Lower leg skin (tissue), 4 donors: ENCODE measurements around the gene TKT. TPM values are rescaled to one million over a fixed set of nuclear protein-coding genes. Genes with fewer than 3 reads are reported as not detected.

Experiments
- DNase-seq, 2 donors: peaks; one replicate each; pipeline ENCODE4 v3.0.0-alpha.2; 2019; ENCODE audit warnings: low spot score in 2 of 2
- H3K4me3 ChIP-seq: fragments of 200-600 bp; sonication (generic); 2 replicates; pipeline ENCODE4 v1.5.1; 2017; ENCODE audit warnings: mild to moderate bottlenecking, low read depth; ENCODE audit not compliant: poor library complexity, severe bottlenecking
- POLR2A ChIP-seq, 2 donors: fragments of 450-650 bp; IDR thresholded peaks; one replicate each; pipeline ENCODE4 v1.6.1; 2016 to 2017; ENCODE audit warnings: antibody characterized with exemption in 2 of 2, mild to moderate bottlenecking in 1 of 2, moderate library complexity in 1 of 2
- WGBS, 2 donors: methylation state at CpG; one replicate each; pipeline ENCODE4 v1.1.5; 2018; 5-methylcytosine and 5-hydroxymethylcytosine counted together
- intact Hi-C: fragments of 100-400 bp; cut with DNase I; formaldehyde crosslinking; loops from one replicate; pipeline ENCODE4 v1.15.0; 2023; ENCODE audit warnings: low total_unique reads
- total RNA-seq, 4 donors: library from RNA; depleted of rRNA; stranded (reverse); fragments of >200 nt; gene quantifications; one replicate each; pipeline ENCODE4 v1.1.0, GENCODE V29; 2016
- TF ChIP-seq, protein P1 (sequence below), 3 donors: fragments of 450-650 bp; IDR thresholded peaks; one replicate each; pipeline ENCODE4 v1.5.1; 2016; ENCODE audit warnings: antibody characterized with exemption in 3 of 3, mild to moderate bottlenecking in 3 of 3, moderate library complexity in 2 of 3

Gene TKT
- total RNA-seq, 4 donors from 2014 or later = 98.1 to 195 (median 154) TPM

DNA sequence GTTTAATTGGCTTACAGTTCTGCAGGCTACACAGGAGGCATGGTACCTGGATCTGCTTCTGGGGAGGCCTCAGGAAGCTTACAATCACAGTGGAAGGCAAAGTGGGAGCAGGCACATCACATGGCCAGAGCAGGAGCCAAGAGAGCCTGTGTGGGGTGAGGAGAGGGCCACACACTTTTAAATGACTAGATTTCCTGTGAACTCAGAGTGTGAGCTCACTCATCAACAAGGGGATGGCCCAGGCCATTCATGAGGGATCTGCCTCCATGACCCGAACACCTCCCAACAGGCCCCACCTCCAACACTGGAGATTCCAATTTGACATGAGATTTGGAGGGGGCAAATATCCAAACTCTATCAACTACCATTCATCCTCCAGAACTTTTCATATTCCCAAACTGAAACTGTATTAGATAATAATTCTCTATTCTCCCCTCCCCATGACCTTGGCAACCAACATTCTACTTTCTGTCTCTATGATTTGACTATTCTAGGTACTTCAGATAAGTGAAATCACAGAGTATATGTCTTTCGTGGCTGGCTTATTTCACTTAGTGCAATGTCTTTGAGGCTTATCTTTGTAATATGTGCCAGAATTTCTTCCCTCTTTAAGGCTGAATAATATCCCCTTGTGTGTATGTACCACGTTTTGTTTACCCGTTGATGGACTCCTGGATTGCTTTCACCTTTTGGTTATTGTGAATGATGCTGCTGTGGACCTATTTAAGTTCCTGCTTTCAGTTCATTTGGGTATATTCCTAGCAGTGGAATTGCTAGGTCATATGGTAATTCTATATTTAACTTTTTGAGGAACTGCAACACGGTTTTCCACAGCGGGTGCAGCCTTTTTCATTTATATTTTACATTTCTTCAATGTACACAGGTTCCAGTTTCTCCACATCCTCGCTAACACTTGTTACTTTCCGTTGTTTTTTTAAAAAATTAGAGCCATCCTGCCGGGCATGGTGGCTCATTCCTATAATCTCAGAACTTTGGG lies 43.8 kb downstream of the TKT start:
- DNase-seq = no peak
- no peak for TF ChIP-seq POLR2A (IDR thresholded peaks at IDR 0.05)
- TF ChIP-seq, protein P1, sequence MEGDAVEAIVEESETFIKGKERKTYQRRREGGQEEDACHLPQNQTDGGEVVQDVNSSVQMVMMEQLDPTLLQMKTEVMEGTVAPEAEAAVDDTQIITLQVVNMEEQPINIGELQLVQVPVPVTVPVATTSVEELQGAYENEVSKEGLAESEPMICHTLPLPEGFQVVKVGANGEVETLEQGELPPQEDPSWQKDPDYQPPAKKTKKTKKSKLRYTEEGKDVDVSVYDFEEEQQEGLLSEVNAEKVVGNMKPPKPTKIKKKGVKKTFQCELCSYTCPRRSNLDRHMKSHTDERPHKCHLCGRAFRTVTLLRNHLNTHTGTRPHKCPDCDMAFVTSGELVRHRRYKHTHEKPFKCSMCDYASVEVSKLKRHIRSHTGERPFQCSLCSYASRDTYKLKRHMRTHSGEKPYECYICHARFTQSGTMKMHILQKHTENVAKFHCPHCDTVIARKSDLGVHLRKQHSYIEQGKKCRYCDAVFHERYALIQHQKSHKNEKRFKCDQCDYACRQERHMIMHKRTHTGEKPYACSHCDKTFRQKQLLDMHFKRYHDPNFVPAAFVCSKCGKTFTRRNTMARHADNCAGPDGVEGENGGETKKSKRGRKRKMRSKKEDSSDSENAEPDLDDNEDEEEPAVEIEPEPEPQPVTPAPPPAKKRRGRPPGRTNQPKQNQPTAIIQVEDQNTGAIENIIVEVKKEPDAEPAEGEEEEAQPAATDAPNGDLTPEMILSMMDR (IDR thresholded peaks at IDR 0.05) = no peak
- no peak overlapping the region for H3K4me3 ChIP-seq
- intact Hi-C loops = no loop called here
- WGBS, 2 donors = 68 to 76% methylated on average over 9 of the region's 9 CpGs

GRCh38 chr3:53202331-53203015 lies 53.3 kb downstream of the TKT start:
- TF ChIP-seq, protein P1 (IDR thresholded peaks at IDR 0.05) = no peak
- TF ChIP-seq POLR2A (IDR thresholded peaks at IDR 0.05) = no peak
- WGBS, 2 donors = 70 to 78% methylated on average over 14 of the region's 14 CpGs
- H3K4me3 ChIP-seq = no peak overlapping the region
- DNase-seq = no peak
- intact Hi-C loops = no loop called here

- H3K4me3 ChIP-seq = no peak overlapping the region
- intact Hi-C loops = no loop called here
- DNase-seq = no peak
- WGBS, 2 donors = 81 to 82% methylated on average over 19 of the region's 19 CpGs
- TF ChIP-seq POLR2A (IDR thresholded peaks at IDR 0.05) = no peak
Observed at GRCh38 chr3:53200501-53201498, 55.0 kb downstream of the TKT start.

DNA sequence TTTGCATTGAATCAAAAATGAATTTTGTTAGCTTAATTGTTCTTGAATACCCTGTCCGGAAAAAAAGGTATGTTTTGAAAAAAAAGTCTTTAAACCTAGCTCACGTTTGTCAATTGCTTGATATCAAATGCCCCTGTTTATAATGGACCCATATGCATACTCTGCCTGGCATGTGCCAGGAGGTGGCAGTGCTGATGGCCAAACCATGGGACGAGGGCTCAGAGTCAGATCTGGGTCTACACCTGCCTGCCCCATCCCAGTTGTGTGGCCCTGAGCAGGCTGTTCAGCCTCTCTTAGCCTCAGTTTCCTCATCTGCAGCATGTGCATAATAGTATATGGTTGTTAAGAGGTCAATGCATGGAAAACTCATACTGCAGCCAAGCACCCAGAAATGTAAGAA lies 56.0 kb downstream of the TKT start:
- H3K4me3 ChIP-seq = no peak overlapping the region
- no peak for TF ChIP-seq POLR2A (IDR thresholded peaks at IDR 0.05)
- TF ChIP-seq, protein P1 (IDR thresholded peaks at IDR 0.05) = no peak
- intact Hi-C loops = loop anchor here (5.0 kb wide), 2 partner anchors 68 to 88 kb away; partner anchors contain the start of gene RFT1
- WGBS, 2 donors = 64 to 74% methylated on average over 3 of the region's 3 CpGs
- DNase-seq = no peak

DNA sequence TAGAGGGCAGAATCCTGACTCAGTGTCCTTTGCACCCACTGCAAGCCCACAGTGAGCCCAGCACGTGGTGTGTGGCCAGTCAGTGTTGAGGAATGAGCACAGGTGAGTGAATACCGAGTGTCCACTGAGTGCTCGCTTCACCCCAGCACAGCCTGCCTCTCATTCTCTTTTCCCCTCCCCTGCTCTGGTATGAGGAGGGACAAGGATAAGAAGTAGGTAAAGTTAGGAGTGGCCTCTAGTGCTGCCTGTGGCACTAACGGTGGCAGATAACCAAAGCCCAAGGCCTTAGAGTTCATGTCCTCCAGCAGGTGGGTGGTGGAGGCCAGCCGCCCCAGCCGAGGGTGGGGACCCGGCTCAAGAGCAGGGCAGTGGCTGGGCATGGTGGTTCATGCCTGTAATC lies 56.8 kb downstream of the TKT start:
- H3K4me3 ChIP-seq = no peak overlapping the region
- DNase-seq = no peak
- TF ChIP-seq POLR2A (IDR thresholded peaks at IDR 0.05) = no peak
- TF ChIP-seq, protein P1 (IDR thresholded peaks at IDR 0.05) = no peak
- WGBS, 2 donors = 84 to 86% methylated on average over 7 of the region's 7 CpGs
- intact Hi-C loops = loop anchor here (5.0 kb wide), 2 partner anchors 67 to 87 kb away; partner anchors contain the start of gene RFT1
